HG02798 (cell line): ENCODE measurements around the gene WNT8A.
A peak's percentile ranks its signal among the peaks of the same experiment; 100 is the strongest.
"Not testable (repeated sequence)": the region's sequence is repeated elsewhere in the genome, so short reads cannot be mapped to it uniquely, and the experiment has no call there.

Experiments
- ATAC-seq: cut with Tn5 transposase; IDR thresholded peaks from one replicate; pipeline ENCODE4 v1.9.1; 2021; ENCODE audit warnings: mild to moderate bottlenecking; ENCODE audit not compliant: unreplicated experiment, poor library complexity

Gene WNT8A

GRCh38 chr5:138083702-138084101 is at the start of gene WNT8A:
WNT8A (plus strand) TSS chr5:138084033; CDS start chr5:138084128, 95 bp downstream.
- ATAC-seq = no peak

GRCh38 chr5:138035605-138036537 is 48.0 kb upstream of the WNT8A start:
- peak; percentile 44 for ATAC-seq

GRCh38 chr5:138037271-138037670 is 46.6 kb upstream of the WNT8A start:
- ATAC-seq = no peak

- ATAC-seq = no peak
Observed at GRCh38 chr5:138037907-138038633, 45.8 kb upstream of the WNT8A start.

GRCh38 chr5:138038826-138039225 is 45.0 kb upstream of the WNT8A start:
- no peak for ATAC-seq

GRCh38 chr5:138045283-138045682 is 38.5 kb upstream of the WNT8A start:
- ATAC-seq = not testable (repeated sequence)

GRCh38 chr5:138051441-138052296 is 32.2 kb upstream of the WNT8A start:
- ATAC-seq = no peak

GRCh38 chr5:138052718-138053117 is 31.1 kb upstream of the WNT8A start:
- ATAC-seq = not testable (repeated sequence)

GRCh38 chr5:138053554-138053953 is 30.3 kb upstream of the WNT8A start:
- no peak for ATAC-seq

- no peak for ATAC-seq
Observed at GRCh38 chr5:138054206-138054605, 29.6 kb upstream of the WNT8A start.

GRCh38 chr5:138054847-138055558 is 28.8 kb upstream of the WNT8A start:
- no peak for ATAC-seq

GRCh38 chr5:138064526-138064925 is 19.3 kb upstream of the WNT8A start:
- no peak for ATAC-seq

- no peak for ATAC-seq
Observed at GRCh38 chr5:138065102-138065501, 18.7 kb upstream of the WNT8A start.

- no peak for ATAC-seq
Observed at GRCh38 chr5:138067945-138068344, 15.9 kb upstream of the WNT8A start.

- ATAC-seq = peak; percentile 49
Observed at GRCh38 chr5:138068742-138069600, 14.9 kb upstream of the WNT8A start.

- ATAC-seq = not testable (repeated sequence)
Observed at GRCh38 chr5:138070026-138070425, 13.8 kb upstream of the WNT8A start.

GRCh38 chr5:138077064-138077696 is 6.7 kb upstream of the WNT8A start:
- no peak for ATAC-seq

- ATAC-seq = no peak
Observed at GRCh38 chr5:138078006-138078643, 5.7 kb upstream of the WNT8A start.
